IPS-18c (cell line): ENCODE measurements around the gene ERCC6L2.

Source experiments
- H3K4me3 ChIP-seq: 2 replicates; pipeline ENCODE4 v1.7.0; 2013; ENCODE audit warnings: low read depth, mild to moderate bottlenecking, low read length, moderate library complexity; ENCODE audit not compliant: insufficient read depth
- H3K9me3 ChIP-seq: one replicate; pipeline ENCODE4 v1.6.1; 2013; ENCODE audit warnings: mild to moderate bottlenecking, low read length, moderate library complexity; ENCODE audit not compliant: control insufficient read depth, insufficient read depth

The ERCC6L2 gene

GRCh38 chr9:95942016-95942415 lies 66.5 kb downstream of the ERCC6L2 start:
- H3K9me3 ChIP-seq: no peaks in the 10 kb centered on the region
- H3K4me3 ChIP-seq: no peak overlapping the region

DNA sequence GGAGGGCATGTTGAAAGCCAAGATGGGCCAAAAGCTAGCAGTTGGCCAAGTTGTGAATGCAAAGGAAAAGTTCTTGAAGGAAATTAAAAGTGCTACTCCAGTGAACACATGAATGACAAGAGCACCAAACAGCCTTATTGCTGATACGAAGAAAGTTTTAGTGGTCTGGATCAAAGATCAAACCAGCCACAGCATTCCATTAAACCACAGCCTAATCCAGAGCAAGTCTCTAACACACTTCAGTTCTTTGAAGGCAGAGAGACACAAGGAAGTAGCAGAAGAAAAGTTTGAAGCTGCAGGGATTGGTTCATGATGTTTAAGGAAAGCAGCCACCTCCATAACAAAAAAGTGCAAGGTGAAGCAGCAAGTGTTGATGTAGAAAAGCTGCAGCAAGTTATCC lies 71.6 kb downstream of the ERCC6L2 start:
- H3K9me3 ChIP-seq: no peaks in the 10 kb centered on the region
- H3K4me3 ChIP-seq: no peak overlapping the region

GRCh38 chr9:95952471-95952870 lies 77.0 kb downstream of the ERCC6L2 start:
- Histone ChIP-seq H3K4me3 (no peak overlapping the region), H3K9me3 (no peaks in the 10 kb centered on the region)

DNA sequence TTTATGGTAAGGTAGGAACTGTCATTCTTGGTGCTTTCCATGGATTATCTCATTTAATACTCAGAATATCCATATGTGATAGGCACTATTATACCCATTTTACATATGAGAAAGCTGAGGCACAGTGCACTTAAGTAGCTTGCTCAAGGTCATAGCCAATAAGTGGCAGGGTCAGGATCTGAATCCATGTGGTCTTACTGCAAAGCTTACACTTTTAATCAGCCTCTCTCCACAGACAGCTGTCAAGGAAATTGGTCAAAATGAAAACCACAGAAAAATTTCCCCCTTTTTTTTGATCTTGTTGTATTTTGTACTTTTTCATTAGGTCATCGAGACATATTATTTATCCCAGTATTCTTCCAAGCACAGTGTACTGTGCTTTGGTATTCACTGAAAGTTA lies 78.5 kb downstream of the ERCC6L2 start:
- H3K4me3 ChIP-seq: no peak overlapping the region

DNA sequence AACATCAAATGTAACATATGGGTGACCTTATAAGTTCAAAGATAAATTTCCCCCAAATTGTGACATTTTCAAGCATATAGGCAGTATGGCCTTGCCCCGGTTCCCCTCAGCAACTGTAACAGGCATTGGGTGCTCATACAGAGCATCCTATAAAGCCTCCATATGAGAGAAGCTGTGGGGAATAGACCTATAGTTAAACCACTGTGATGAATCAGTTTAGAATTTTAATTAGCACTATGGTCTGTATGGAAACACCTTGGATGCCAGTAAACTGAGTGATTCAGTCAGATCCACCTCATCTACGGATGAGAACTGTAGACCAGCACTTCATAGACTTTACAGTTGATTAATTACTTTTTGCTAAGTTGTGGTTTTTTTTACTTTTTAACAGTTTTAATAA lies 79.4 kb downstream of the ERCC6L2 start:
- Histone ChIP-seq H3K4me3 (no peak overlapping the region), H3K9me3 (no peaks in the 10 kb centered on the region)

More for the DNA sequence above, 78.5 kb downstream of the ERCC6L2 start:
- H3K9me3 ChIP-seq: no peaks in the 10 kb centered on the region

DNA sequence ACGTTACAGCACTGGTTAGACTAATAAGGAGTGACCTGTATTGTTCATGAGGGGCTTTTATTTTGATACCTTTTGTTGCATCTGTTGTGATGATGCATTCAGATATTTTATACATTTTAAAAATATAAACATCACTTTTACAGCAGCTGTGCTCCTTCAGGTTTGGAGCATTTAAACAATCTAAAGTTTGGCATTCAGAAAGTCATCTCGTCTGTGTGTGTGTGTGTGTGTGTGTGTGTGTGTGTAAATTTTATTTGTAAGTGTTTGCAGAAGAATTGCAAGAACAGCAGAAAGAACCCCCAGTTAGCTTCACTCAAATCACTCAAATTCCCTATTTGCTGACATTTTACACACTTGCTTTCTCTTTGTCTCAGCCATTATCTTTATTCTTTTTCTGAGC lies 87.4 kb downstream of the ERCC6L2 start:
- Histone ChIP-seq H3K4me3 (no peak overlapping the region), H3K9me3 (no peaks in the 10 kb centered on the region)

- no peaks in the 10 kb centered on the region for H3K9me3 ChIP-seq
- H3K4me3 ChIP-seq: no peak overlapping the region
Observed at GRCh38 chr9:95963659-95964058, 88.2 kb downstream of the ERCC6L2 start.

DNA sequence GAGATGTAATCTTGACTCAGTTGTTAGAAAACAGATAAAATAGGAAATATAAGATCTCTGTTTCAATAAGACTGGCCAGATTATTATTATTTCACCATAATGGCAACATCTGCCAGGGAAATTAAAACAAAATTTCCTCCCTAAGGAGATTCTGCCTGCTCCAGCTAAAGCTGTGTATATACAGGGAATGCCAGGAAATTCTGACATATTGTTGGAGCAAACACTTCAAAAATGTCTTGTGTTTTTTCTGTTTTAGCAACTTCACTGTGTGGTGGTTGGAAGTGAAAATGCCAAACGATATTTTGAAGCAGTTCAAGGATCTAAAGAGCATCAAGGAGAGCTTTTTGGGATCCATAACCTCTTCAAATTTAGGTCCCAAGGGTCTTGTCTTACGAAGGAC lies 90.8 kb downstream of the ERCC6L2 start:
- no peak overlapping the region for H3K4me3 ChIP-seq
- no peaks in the 10 kb centered on the region for H3K9me3 ChIP-seq

GRCh38 chr9:95970317-95970716 lies 94.8 kb downstream of the ERCC6L2 start:
- H3K4me3 ChIP-seq: no peak overlapping the region
- H3K9me3 ChIP-seq: no peaks in the 10 kb centered on the region

- no peak overlapping the region for H3K4me3 ChIP-seq
- H3K9me3 ChIP-seq: no peaks in the 10 kb centered on the region
Observed at GRCh38 chr9:95971815-95972214, 96.3 kb downstream of the ERCC6L2 start.

GRCh38 chr9:95974389-95974788 lies 98.9 kb downstream of the ERCC6L2 start:
- no peak overlapping the region for H3K4me3 ChIP-seq

GRCh38 chr9:95977371-95977770 lies 101.9 kb downstream of the ERCC6L2 start:
- H3K9me3 ChIP-seq: no peaks in the 10 kb centered on the region
- H3K4me3 ChIP-seq: no peak overlapping the region

More at GRCh38 chr9:95974389-95974788, 98.9 kb downstream of the ERCC6L2 start:
- no peaks in the 10 kb centered on the region for H3K9me3 ChIP-seq

- no peak overlapping the region for H3K4me3 ChIP-seq
- no peaks in the 10 kb centered on the region for H3K9me3 ChIP-seq
Observed at GRCh38 chr9:95978106-95978505, 102.6 kb downstream of the ERCC6L2 start.

GRCh38 chr9:95979446-95979845 lies 104.0 kb downstream of the ERCC6L2 start:
- Histone ChIP-seq H3K4me3 (no peak overlapping the region), H3K9me3 (no peaks in the 10 kb centered on the region)

GRCh38 chr9:95980262-95981125 lies 105.0 kb downstream of the ERCC6L2 start:
- no peaks in the 10 kb centered on the region for H3K9me3 ChIP-seq
- no peak overlapping the region for H3K4me3 ChIP-seq

DNA sequence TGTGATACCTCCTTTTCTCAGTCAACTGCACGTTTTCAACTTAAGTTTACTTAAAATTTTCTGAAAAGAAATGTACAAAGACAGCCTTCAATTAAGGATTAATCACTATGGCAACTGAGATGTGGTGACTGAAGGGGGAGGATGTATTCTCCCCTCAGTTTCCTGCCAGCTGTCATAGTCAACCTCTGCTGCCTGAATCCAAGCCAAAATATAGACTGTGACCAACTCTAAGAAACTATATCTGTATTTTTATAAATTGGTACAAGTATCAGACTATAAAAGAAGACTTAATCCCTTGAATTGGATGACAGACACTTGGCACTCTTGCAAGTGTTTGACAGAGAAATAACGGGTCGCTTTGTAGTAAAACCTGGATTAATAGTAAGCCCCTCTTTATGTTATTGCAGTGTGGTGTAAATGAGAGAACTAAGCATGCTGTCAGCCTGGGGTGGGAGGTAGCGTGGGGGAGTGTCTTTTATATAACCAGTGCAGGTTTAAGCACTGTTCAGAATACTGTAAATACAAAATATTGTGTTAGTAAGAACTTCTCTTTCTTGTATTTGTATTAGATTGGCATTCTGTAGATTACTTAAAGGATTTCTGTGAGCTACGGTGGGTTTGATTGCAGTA lies 106.4 kb downstream of the ERCC6L2 start:
- Histone ChIP-seq H3K4me3 (no peak overlapping the region), H3K9me3 (no peaks in the 10 kb centered on the region)

DNA sequence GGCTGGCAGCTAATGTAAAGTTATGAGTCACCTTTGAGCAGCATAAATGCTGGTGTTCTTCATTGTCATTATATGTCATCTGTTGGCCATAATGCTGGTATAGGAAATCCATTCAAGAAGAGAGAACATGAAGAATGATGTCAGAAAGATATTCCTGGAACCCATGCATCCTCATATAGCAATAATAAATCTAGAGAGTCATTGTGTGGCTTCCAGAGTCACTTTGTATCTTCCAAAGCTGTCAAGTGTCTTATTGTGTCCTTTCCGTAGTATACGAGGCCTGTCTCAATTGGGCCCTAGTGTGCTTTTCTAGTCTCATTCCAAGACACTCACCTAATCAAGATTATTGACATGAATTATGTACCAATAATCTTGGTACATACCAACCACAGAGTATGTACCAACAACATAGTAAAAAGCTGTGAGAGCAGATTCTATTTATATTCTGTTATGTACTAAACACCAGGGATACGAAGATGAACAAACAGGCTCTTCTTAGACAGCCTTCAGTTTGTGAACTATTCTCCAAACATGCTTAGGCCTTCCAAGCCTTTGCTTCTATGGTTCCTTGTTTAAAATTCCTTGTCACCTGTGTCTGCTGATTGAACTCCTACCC lies 110.1 kb downstream of the ERCC6L2 start:
- Histone ChIP-seq H3K4me3 (no peak overlapping the region), H3K9me3 (no peaks in the 10 kb centered on the region)

DNA sequence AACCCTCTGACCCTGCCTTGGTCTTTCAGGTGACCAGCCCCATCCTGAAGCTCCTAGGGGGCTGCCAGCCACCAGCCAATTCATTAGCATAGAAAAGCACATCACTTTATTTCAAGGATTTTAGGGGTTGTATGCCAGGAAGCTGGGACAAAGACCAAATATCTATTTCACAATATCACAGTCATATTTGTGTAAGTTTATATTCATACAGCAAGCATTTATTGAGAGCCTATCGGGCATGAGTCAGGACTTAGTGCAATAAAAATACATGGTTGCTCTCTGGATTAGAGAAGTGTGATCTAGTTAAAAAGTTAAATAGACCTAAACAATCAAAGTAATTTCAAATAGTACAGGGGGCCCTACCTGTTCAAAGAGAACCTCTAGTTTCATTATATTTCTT lies 113.8 kb downstream of the ERCC6L2 start:
- no peak overlapping the region for H3K4me3 ChIP-seq

More for the DNA sequence above, 113.8 kb downstream of the ERCC6L2 start:
- H3K9me3 ChIP-seq: no peaks in the 10 kb centered on the region
